Thyroid gland (tissue), 4 donors: ENCODE measurements around the gene PLXNC1.

Source experiments
- CTCF ChIP-seq, 6 experiments: fragments of 200-600 bp in 3 of 6; fragments of 450-650 bp in 3 of 6; sonication (generic) in 3 of 6; IDR thresholded peaks; one replicate each; pipeline ENCODE4 v1.5.1; 2016 to 2019; ENCODE audit warnings: antibody characterized with exemption in 6 of 6, mild to moderate bottlenecking in 2 of 6, inconsistent platforms in 1 of 6, moderate library complexity in 1 of 6
- POLR2A ChIP-seq, 2 donors: fragments of 450-650 bp; IDR thresholded peaks; one replicate each; pipeline ENCODE4 v1.6.1; 2017; ENCODE audit warnings: antibody characterized with exemption in 2 of 2, mild to moderate bottlenecking in 2 of 2, moderate library complexity in 1 of 2

GRCh38 chr12:94111302-94111701, 37.1 kb upstream of the PLXNC1 start:
- TF ChIP-seq CTCF (IDR thresholded peaks at IDR 0.05) (no peak), POLR2A (IDR thresholded peaks at IDR 0.05) (no peak)
